ENCODE results near the gene ZNF195.

GRCh38 chr11:3357302-3357701, 21.6 kb downstream of the ZNF195 start:
- TF ChIP-seq CTCF (IDR thresholded peaks at IDR 0.05) (no peak), POLR2A (IDR thresholded peaks at IDR 0.05) (no peak)

Data from tibial nerve (tissue), 3 donors.